K562 (cell line): ENCODE measurements around the gene UNC13A. TPM values are rescaled to one million over a fixed set of nuclear protein-coding genes. Genes with fewer than 3 reads are reported as not detected.
A peak's percentile ranks its signal among the peaks of the same experiment; 100 is the strongest.

Experiments used
- ATAC-seq: fragments of 200-7000 bp; cut with Tn5 transposase; 3 replicates; pipeline ENCODE4 v1.9.1; 2020; ENCODE audit warnings: moderate library complexity
- BruUV-seq: library from RNA; stranded (reverse); fragments of 400-500 nt; replicated peaks from 2 replicates; lab custom pipeline; 2021; lab: Mats Ljungman, UMichigan
- CTCF ChIA-PET: fragments of 300-600 bp; formaldehyde crosslinking; extraction: SDS; loops from one replicate; lab custom pipeline; 2021; ENCODE audit warnings: low intra/inter-chr PET ratio; lab: Yijun Ruan, JAX
- POLR2A ChIA-PET: fragments of 300-600, 350-650 bp; sonication (Branson Sonifier 250); formaldehyde crosslinking; extraction: SDS; loops from one replicate; lab custom pipeline; 2021; ENCODE audit warnings: antibody characterized with exemption, inconsistent platforms; lab: Yijun Ruan, JAX
- DNase-seq, 4 experiments: peaks; one replicate each; pipeline versions ENCODE4 v3.0.0 to v3.0.0-alpha.2; 2011 to 2018; ENCODE audit warnings: low spot score in 3 of 4, mixed read lengths in 3 of 4; ENCODE audit errors: extremely low read depth in 1 of 4
- FAIRE-seq: peaks from 2 replicates; lab custom pipeline; 2011; peaks lifted over from hg19 to GRCh38; lab: Jason Lieb, UNC
- H2AFZ ChIP-seq: 2 replicates; pipeline ENCODE4 v1.6.0; 2011; ENCODE audit warnings: low read depth, low read length, control low read depth, inconsistent platforms
- H3K27ac ChIP-seq: fragments of 200-600 bp; 3 replicates; pipeline ENCODE4 v1.8.0; 2011; ENCODE audit warnings: low read depth, mild to moderate bottlenecking, control low read depth, inconsistent platforms, low read length, moderate library complexity, mixed read lengths; ENCODE audit errors: extremely low read depth
- H3K27me3 ChIP-seq, 2 experiments: fragments of 300-600 bp in 1 of 2; 2 replicates in 1 of 2; 3 replicates in 1 of 2; pipeline versions ENCODE4 v1.6.0 to v1.8.0; 2011; ENCODE audit warnings: inconsistent platforms in 2 of 2, low read length in 2 of 2, mild to moderate bottlenecking in 1 of 2, mixed read lengths in 1 of 2, moderate library complexity in 1 of 2; ENCODE audit not compliant: control insufficient read depth in 2 of 2, insufficient read depth in 2 of 2
- H3K36me3 ChIP-seq: fragments of 300-600 bp; 3 replicates; pipeline ENCODE4 v1.8.0; 2011; ENCODE audit warnings: mild to moderate bottlenecking, low read length, inconsistent platforms; ENCODE audit not compliant: control insufficient read depth, insufficient read depth
- H3K4me1 ChIP-seq, 2 experiments: fragments of 200-600 bp in 1 of 2; replicated peaks in 1 of 2; 2 replicates in 1 of 2; 3 replicates in 1 of 2; pipeline versions ENCODE4 v1.5.1 to v1.8.0; 2011; ENCODE audit warnings: inconsistent platforms in 2 of 2, low read length in 2 of 2, mild to moderate bottlenecking in 1 of 2, mixed read lengths in 1 of 2, moderate library complexity in 1 of 2; ENCODE audit not compliant: control insufficient read depth in 2 of 2, insufficient read depth in 2 of 2
- H3K4me2 ChIP-seq: 2 replicates; pipeline ENCODE4 v1.6.1; 2011; ENCODE audit warnings: low read length, control low read depth, inconsistent platforms, mixed read lengths; ENCODE audit not compliant: insufficient read depth
- H3K4me3 ChIP-seq: fragments of 200-600 bp; sonication (generic), shearing (Covaris generic); 2 replicates; pipeline ENCODE4 v1.5.1; 2016; ENCODE audit warnings: control low read depth, inconsistent platforms
- H3K79me2 ChIP-seq: fragments of 200-600 bp; 3 replicates; pipeline ENCODE4 v1.8.0; 2011; ENCODE audit warnings: low read length, inconsistent platforms; ENCODE audit not compliant: control insufficient read depth, insufficient read depth
- H3K9ac ChIP-seq, 2 experiments: 2 replicates each; pipeline versions ENCODE4 v1.6.0 to v1.6.1; 2011; ENCODE audit warnings: low read depth in 2 of 2, low read length in 2 of 2, control low read depth in 1 of 2, inconsistent platforms in 1 of 2, mild to moderate bottlenecking in 1 of 2, mixed read lengths in 1 of 2; ENCODE audit not compliant: insufficient read depth in 1 of 2
- H3K9me1 ChIP-seq: one replicate; pipeline ENCODE4 v1.6.0; 2011; ENCODE audit warnings: inconsistent platforms, mild to moderate bottlenecking, low read length, moderate library complexity; ENCODE audit not compliant: control insufficient read depth, insufficient read depth
- H3K9me3 ChIP-seq: replicated peaks from 2 replicates; pipeline ENCODE4 v1.5.1; 2011; ENCODE audit warnings: low read depth, low read length, inconsistent platforms; ENCODE audit not compliant: control insufficient read depth, insufficient read depth
- H4K20me1 ChIP-seq: replicated peaks from 2 replicates; pipeline ENCODE4 v1.6.1; 2011; ENCODE audit warnings: low read length, inconsistent platforms, mixed read lengths; ENCODE audit not compliant: control insufficient read depth, insufficient read depth
- BRF1 ChIP-seq: IDR thresholded peaks from 3 replicates; pipeline ENCODE4 v1.6.1; 2011; ENCODE audit warnings: borderline replicate concordance, mild to moderate bottlenecking; ENCODE audit not compliant: insufficient read length; ENCODE audit errors: extremely low read depth
- CAMTA2 ChIP-seq: fragments of 250-450 bp; sonication (Bioruptor Pico); conservative IDR thresholded peaks from 2 replicates; pipeline ENCODE4 v1.5.1; 2022
- CXXC5 ChIP-seq: fragments of 250-450 bp; sonication (Bioruptor Pico); IDR thresholded peaks from 2 replicates; pipeline ENCODE4 v1.8.0; 2022; ENCODE audit warnings: inconsistent platforms, mild to moderate bottlenecking, moderate library complexity
- ELF4 ChIP-seq: fragments of 450-650 bp; formaldehyde crosslinking; IDR thresholded peaks from 2 replicates; pipeline ENCODE4 v1.4.0; 2022; ENCODE audit warnings: missing genetic modification characterization
- HDAC6 ChIP-seq: IDR thresholded peaks from 2 replicates; pipeline ENCODE4 v1.6.1; 2012; ENCODE audit warnings: low read depth, mild to moderate bottlenecking, control low read depth, inconsistent platforms, low read length, moderate library complexity
- MAX ChIP-seq: sonication (generic); formaldehyde crosslinking; IDR thresholded peaks from 2 replicates; pipeline ENCODE4 v1.9.0; 2022; ENCODE audit warnings: mild to moderate bottlenecking, missing genetic modification reagents
- RAD51 ChIP-seq: fragments of 450-650 bp; IDR thresholded peaks from 2 replicates; pipeline ENCODE4 v1.7.1; 2016; ENCODE audit warnings: low read depth, mild to moderate bottlenecking, borderline replicate concordance
- RBFOX2 ChIP-seq: fragments of 200-400 bp; formaldehyde crosslinking; IDR thresholded peaks from 2 replicates; pipeline ENCODE4 v1.6.1; 2017; ENCODE audit warnings: low read depth, mild to moderate bottlenecking, low read length, moderate library complexity
- SMARCA4 ChIP-seq: fragments of 450-650 bp; IDR thresholded peaks from 2 replicates; pipeline ENCODE4 v1.6.1; 2016
- SMARCE1 ChIP-seq: fragments of 450-650 bp; IDR thresholded peaks from 2 replicates; pipeline ENCODE4 v1.7.1; 2016; ENCODE audit warnings: mild to moderate bottlenecking
- STAG1 ChIP-seq: sonication (generic); formaldehyde crosslinking; IDR thresholded peaks from 2 replicates; pipeline ENCODE4 v1.5.0; 2020; ENCODE audit warnings: missing genetic modification reagents, borderline replicate concordance
- TBL1XR1 ChIP-seq, 2 experiments: IDR thresholded peaks; 2 replicates each; pipeline ENCODE4 v1.6.1; 2012; ENCODE audit warnings: improper control_type of control experiment in 2 of 2, low read length in 2 of 2, mild to moderate bottlenecking in 1 of 2
- ZNF766 ChIP-seq: fragments of 200-800 bp; sonication (Bioruptor generic); conservative IDR thresholded peaks from 2 replicates; pipeline ENCODE4 v1.6.1; 2016; ENCODE audit warnings: missing genetic modification characterization, missing compliant biosample characterization
- WGBS: fragments of 100-300 bp; shearing (Covaris generic); methylation state at CpG from one replicate; pipeline ENCODE4 v1.1.6; 2016; ENCODE audit warnings: low coverage, mixed read lengths; ENCODE audit not compliant: insufficient coverage; ENCODE audit errors: missing lambda C conversion rate; 5-methylcytosine and 5-hydroxymethylcytosine counted together
- in situ Hi-C: fragments of 300-500 bp; cut with MboI; formaldehyde crosslinking; loops from 4 replicates; pipeline ENCODE4 v1.15.0; 2018; ENCODE audit warnings: inconsistent platforms, mixed read lengths
- intact Hi-C: fragments of 100-400 bp; cut with micrococcal nuclease; formaldehyde crosslinking; loops from 2 replicates; pipeline ENCODE4 v1.14.2; 2022
- polyA plus RNA-seq, 8 experiments: library from polyadenylated mRNA; depleted of rRNA in 4 of 8; stranded (reverse) in 5 of 8; unstranded in 3 of 8; fragments of >200 nt; fragmentation: Nextera tagmentation in 2 of 8; fragmentation: Illumina TruSeq in 1 of 8; extraction: Ambion mirVana in 2 of 8; extraction: Trizol in 1 of 8; gene quantifications; 2 replicates each; pipeline versions ENCODE4 v1.2.1 to v1.2.3, GENCODE V29; 2011 to 2014; ENCODE audit warnings: inconsistent platforms in 1 of 8, missing spikeins in 1 of 8
- total RNA-seq, 7 experiments: library from RNA; depleted of rRNA in 6 of 7; stranded (reverse); fragments of >200 nt in 6 of 7; fragmentation: Illumina TruSeq in 2 of 7; extraction: Trizol in 2 of 7; gene quantifications; 2 replicates each; pipeline versions ENCODE4 v1.2.1 to v1.2.3, GENCODE V29; 2011 to 2021; ENCODE audit warnings: low replicate concordance in 1 of 7
- TF ChIP-seq, protein P1 (sequence below), 2 experiments: fragments of 450-650 bp; formaldehyde crosslinking in 1 of 2; IDR thresholded peaks; 2 replicates each; pipeline versions ENCODE4 v1.4.0 to v1.6.1; 2014 to 2020; ENCODE audit warnings: mild to moderate bottlenecking in 2 of 2, borderline replicate concordance in 1 of 2, low read depth in 1 of 2

The UNC13A gene
- total and polyA plus RNA-seq, 9 of the 15 experiments (the other 6 are each of a cell fraction or from before 2014, with no cell fraction given): 0.03 to 1.0 (median 0.25) TPM

- ATAC-seq (peak; percentile 88), FAIRE-seq (peak; percentile 99), DNase-seq (peak; percentile 86 to 97 (median 89))
- Histone ChIP-seq H4K20me1 (peaks cover 43% of the 10 kb centered on the region), H3K4me1 (peaks cover 13 to 56% of the 10 kb centered on the region in 2 experiments), H3K9ac (peak overlapping the region; percentile 42 to 81; a peak in 3 of 4 replicates), H3K9me3 (no peaks in the 10 kb centered on the region), H2AFZ (peak overlapping the region; percentile 86), H3K4me3 (peak overlapping the region; percentile 30), H3K9me1 (peaks cover 14% of the 10 kb centered on the region), H3K4me2 (peak overlapping the region; percentile 90), H3K36me3 (peaks cover 64% of the 10 kb centered on the region), H3K27me3 (no peaks in the 10 kb centered on the region), H3K27ac (peak overlapping the region; percentile 69; the same call in 2 of the 3 replicates), H3K79me2 (peaks cover 9% of the 10 kb centered on the region; the same call in 1 of the 3 replicates)
- intact Hi-C loops: loop anchor here (1.0 kb wide), 1 partner anchor 38 kb away; no protein-coding TSS in a partner anchor
- WGBS: 2% methylated on average over 15 of the region's 16 CpGs
- BruUV-seq: no TSS peak
- CTCF ChIA-PET: no interaction called here
- POLR2A ChIA-PET: interaction anchor here (0.5 to 1.8 kb wide), 8 partner anchors 11 to 283 kb away, joined by 3 to 7 read pairs (median 4); partner anchors contain the start of genes MVB12A and PGLS
- in situ Hi-C loops: no loop called here
- TF ChIP-seq CXXC5 (CRISPR knock-in tag) (peak; percentile 49), MAX (CRISPR knock-in tag) (peak; percentile 87), STAG1 (no peak), RBFOX2 (peak; percentile 55), HDAC6 (no peak), RAD51 (peak; percentile 95), SMARCA4 (no peak), ELF4 (CRISPR knock-in tag) (0 out of 2 replicates have a peak, but pooled peaks have one; percentile 23), TBL1XR1 (IDR thresholded peaks at IDR 0.05; ENCODE audit: low read length in 2 of 2) (no peak), ZNF766 (no peak), SMARCE1 (no peak), CAMTA2 (no peak), BRF1 (no peak)
- TF ChIP-seq, protein P1, sequence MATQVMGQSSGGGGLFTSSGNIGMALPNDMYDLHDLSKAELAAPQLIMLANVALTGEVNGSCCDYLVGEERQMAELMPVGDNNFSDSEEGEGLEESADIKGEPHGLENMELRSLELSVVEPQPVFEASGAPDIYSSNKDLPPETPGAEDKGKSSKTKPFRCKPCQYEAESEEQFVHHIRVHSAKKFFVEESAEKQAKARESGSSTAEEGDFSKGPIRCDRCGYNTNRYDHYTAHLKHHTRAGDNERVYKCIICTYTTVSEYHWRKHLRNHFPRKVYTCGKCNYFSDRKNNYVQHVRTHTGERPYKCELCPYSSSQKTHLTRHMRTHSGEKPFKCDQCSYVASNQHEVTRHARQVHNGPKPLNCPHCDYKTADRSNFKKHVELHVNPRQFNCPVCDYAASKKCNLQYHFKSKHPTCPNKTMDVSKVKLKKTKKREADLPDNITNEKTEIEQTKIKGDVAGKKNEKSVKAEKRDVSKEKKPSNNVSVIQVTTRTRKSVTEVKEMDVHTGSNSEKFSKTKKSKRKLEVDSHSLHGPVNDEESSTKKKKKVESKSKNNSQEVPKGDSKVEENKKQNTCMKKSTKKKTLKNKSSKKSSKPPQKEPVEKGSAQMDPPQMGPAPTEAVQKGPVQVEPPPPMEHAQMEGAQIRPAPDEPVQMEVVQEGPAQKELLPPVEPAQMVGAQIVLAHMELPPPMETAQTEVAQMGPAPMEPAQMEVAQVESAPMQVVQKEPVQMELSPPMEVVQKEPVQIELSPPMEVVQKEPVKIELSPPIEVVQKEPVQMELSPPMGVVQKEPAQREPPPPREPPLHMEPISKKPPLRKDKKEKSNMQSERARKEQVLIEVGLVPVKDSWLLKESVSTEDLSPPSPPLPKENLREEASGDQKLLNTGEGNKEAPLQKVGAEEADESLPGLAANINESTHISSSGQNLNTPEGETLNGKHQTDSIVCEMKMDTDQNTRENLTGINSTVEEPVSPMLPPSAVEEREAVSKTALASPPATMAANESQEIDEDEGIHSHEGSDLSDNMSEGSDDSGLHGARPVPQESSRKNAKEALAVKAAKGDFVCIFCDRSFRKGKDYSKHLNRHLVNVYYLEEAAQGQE (IDR thresholded peaks at IDR 0.05; ENCODE audit: borderline replicate concordance): peak; percentile 62
- TF ChIP-seq, protein P1 (CRISPR knock-in tag; IDR thresholded peaks at IDR 0.05; ENCODE audit: low read depth): 0 out of 2 replicates have a peak, but pooled peaks have one; percentile 8
Measured at GRCh38 chr19:17579661-17580244, 108.4 kb downstream of the UNC13A start.
